ENCODE results near the gene RPTOR. TPM values are rescaled to one million over a fixed set of nuclear protein-coding genes. Genes with fewer than 3 reads are reported as not detected.

Gene RPTOR
- total and polyA plus RNA-seq, 2 donors (not counting 1 experiment from before 2014, with no cell fraction given): 6.7 to 22.8 TPM

DNA sequence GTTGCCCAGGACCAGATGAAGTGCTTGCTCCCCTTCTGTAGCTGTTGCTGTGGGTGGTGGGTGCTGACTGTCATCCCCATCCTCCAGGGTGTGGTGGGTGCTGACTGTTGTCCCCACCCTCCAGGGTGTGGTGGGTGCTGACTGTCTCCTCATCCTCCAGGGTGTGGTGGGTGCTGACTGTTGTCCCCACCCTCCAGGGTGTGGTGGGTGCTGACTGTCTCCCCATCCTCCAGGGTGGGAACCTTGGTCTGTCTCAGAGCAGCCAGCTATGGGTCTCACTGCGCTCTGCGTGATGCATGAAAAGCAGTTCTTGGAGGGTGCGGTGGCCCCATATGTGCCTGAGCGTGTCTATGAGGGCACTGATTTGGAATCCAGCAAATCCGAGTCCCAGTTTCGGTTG is 163.8 kb downstream of the RPTOR start:
- no peaks in the 10 kb centered on the region for H4K20me1 ChIP-seq (ENCODE audit: control insufficient read depth, extremely low read depth, insufficient read depth, low read length)
- H3K4me2 ChIP-seq (ENCODE audit: extremely low read depth, insufficient read depth, low read length): no peak overlapping the region
- H3K4me1 ChIP-seq (ENCODE audit: control insufficient read depth, extremely low read depth, insufficient read depth, low read length): peaks cover 12% of the 10 kb centered on the region
- H3K36me3 ChIP-seq (ENCODE audit: control insufficient read depth, insufficient read depth, low read length): no peaks in the 10 kb centered on the region
- H3K79me2 ChIP-seq (ENCODE audit: control insufficient read depth, insufficient read depth, low read length): no peaks in the 10 kb centered on the region
- no peak for DNase-seq (ENCODE audit: low read depth in 2 of 2)
- no peak overlapping the region for H3K27ac ChIP-seq (ENCODE audit: insufficient read depth, low read length)
- H3K9ac ChIP-seq (ENCODE audit: insufficient read depth, low read length): no peak overlapping the region
- no peak overlapping the region for H2AFZ ChIP-seq (ENCODE audit: low read length)
- no peak overlapping the region for H3K4me3 ChIP-seq (replicated peaks in 1 of 4; ENCODE audit: control extremely low read depth in 1 of 4, insufficient read depth in 1 of 4, low read depth in 3 of 4, low read length in 4 of 4)
- no peaks in the 10 kb centered on the region for H3K27me3 ChIP-seq (ENCODE audit: control insufficient read depth, insufficient read depth, low read length)
- H3K9me3 ChIP-seq (ENCODE audit: control insufficient read depth, insufficient read depth, low read depth, low read length): no peaks in the 10 kb centered on the region
- TF ChIP-seq, protein P1, sequence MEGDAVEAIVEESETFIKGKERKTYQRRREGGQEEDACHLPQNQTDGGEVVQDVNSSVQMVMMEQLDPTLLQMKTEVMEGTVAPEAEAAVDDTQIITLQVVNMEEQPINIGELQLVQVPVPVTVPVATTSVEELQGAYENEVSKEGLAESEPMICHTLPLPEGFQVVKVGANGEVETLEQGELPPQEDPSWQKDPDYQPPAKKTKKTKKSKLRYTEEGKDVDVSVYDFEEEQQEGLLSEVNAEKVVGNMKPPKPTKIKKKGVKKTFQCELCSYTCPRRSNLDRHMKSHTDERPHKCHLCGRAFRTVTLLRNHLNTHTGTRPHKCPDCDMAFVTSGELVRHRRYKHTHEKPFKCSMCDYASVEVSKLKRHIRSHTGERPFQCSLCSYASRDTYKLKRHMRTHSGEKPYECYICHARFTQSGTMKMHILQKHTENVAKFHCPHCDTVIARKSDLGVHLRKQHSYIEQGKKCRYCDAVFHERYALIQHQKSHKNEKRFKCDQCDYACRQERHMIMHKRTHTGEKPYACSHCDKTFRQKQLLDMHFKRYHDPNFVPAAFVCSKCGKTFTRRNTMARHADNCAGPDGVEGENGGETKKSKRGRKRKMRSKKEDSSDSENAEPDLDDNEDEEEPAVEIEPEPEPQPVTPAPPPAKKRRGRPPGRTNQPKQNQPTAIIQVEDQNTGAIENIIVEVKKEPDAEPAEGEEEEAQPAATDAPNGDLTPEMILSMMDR (conservative IDR thresholded peaks at IDR 0.05 in 1 of 2, IDR thresholded peaks at IDR 0.05 in 1 of 2; ENCODE audit: low read depth in 1 of 2, low read length in 2 of 2): no peak
- TF ChIP-seq EZH2 (IDR thresholded peaks at IDR 0.05; ENCODE audit: low read length, missing control alignments): no peak

DNA sequence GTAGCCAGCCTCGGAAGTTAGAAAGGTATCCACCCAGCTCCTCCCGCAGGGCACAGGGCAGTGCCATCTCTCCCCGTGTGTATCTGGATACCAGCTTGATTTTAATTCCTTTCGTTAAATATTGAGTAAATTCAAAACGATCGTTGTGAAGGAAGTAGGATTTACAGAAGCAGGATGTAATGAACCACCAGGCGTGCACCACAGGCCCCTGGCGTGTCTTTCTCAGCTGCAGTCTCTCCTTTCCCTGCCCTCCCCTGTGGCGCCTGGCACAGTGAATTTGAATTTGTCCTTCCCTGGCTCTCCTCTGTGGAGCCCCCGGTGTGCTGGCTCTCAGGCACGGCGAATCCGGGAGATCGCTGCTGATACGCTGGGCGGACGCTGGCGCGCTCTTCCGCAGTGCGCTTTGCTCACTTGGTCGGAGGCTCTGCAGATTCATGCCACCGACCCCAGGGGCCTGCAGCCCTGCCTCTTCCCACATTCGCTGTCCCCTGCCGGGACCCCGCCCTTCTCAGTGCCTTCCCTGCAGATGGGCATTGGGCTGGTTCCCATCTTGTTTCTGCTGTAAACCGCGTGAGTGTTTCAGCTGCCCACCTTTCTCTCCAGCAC is 164.6 kb downstream of the RPTOR start:
- peaks cover 11% of the 10 kb centered on the region for H3K4me1 ChIP-seq (ENCODE audit: control insufficient read depth, extremely low read depth, insufficient read depth, low read length)
- TF ChIP-seq EZH2 (IDR thresholded peaks at IDR 0.05; ENCODE audit: low read length, missing control alignments): no peak
- TF ChIP-seq, protein P1 (conservative IDR thresholded peaks at IDR 0.05 in 1 of 2, IDR thresholded peaks at IDR 0.05 in 1 of 2; ENCODE audit: low read depth in 1 of 2, low read length in 2 of 2): no peak
- no peaks in the 10 kb centered on the region for H3K9me3 ChIP-seq (ENCODE audit: control insufficient read depth, insufficient read depth, low read depth, low read length)
- H2AFZ ChIP-seq (ENCODE audit: low read length): no peak overlapping the region
- no peaks in the 10 kb centered on the region for H3K27me3 ChIP-seq (ENCODE audit: control insufficient read depth, insufficient read depth, low read length)
- H3K4me2 ChIP-seq (ENCODE audit: extremely low read depth, insufficient read depth, low read length): no peak overlapping the region
- H3K9ac ChIP-seq (ENCODE audit: insufficient read depth, low read length): no peak overlapping the region
- no peak overlapping the region for H3K27ac ChIP-seq (ENCODE audit: insufficient read depth, low read length)
- no peak for DNase-seq (ENCODE audit: low read depth in 2 of 2)
- no peak overlapping the region for H3K4me3 ChIP-seq (replicated peaks in 1 of 4; ENCODE audit: control extremely low read depth in 1 of 4, insufficient read depth in 1 of 4, low read depth in 3 of 4, low read length in 4 of 4)
- no peaks in the 10 kb centered on the region for H3K79me2 ChIP-seq (ENCODE audit: control insufficient read depth, insufficient read depth, low read length)
- H3K36me3 ChIP-seq (ENCODE audit: control insufficient read depth, insufficient read depth, low read length): no peaks in the 10 kb centered on the region
- H4K20me1 ChIP-seq (ENCODE audit: control insufficient read depth, extremely low read depth, insufficient read depth, low read length): no peaks in the 10 kb centered on the region

DNA sequence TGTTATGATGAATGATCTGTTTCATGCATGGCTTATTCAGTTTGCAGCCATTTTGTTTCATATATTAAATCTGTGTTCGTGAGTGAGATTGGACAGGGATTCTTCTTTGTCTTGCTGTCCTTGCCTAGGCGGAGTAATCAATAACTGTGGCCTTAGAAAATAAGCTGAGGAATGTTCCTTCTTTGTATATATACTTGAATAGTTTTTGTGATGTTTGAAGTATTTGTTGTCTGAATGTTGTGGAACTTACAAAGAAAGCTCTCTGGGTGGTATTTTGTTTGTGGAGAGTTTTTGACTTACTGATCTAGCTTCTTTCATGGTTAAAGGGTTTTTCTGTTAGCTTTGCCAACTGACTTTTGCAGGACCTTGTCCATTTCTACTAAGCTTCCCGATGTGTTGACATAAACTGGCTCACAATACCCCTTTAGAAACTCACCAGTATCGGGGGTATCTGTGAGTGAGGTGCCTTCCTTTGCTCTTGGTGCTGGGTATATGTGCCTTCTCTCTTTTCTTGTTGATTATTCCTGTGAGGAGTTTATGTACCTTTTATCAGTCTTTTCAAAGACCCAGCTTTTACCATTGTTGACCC is 166.2 kb downstream of the RPTOR start:
- H3K4me3 ChIP-seq (replicated peaks in 1 of 4; ENCODE audit: control extremely low read depth in 1 of 4, insufficient read depth in 1 of 4, low read depth in 3 of 4, low read length in 4 of 4): no peak overlapping the region
- no peaks in the 10 kb centered on the region for H3K9me3 ChIP-seq (ENCODE audit: control insufficient read depth, insufficient read depth, low read depth, low read length)
- DNase-seq (ENCODE audit: low read depth in 2 of 2): no peak
- TF ChIP-seq, protein P1 (conservative IDR thresholded peaks at IDR 0.05 in 1 of 2, IDR thresholded peaks at IDR 0.05 in 1 of 2; ENCODE audit: low read depth in 1 of 2, low read length in 2 of 2): no peak
- no peak for TF ChIP-seq EZH2 (IDR thresholded peaks at IDR 0.05; ENCODE audit: low read length, missing control alignments)
- H3K27ac ChIP-seq (ENCODE audit: insufficient read depth, low read length): no peak overlapping the region
- no peaks in the 10 kb centered on the region for H4K20me1 ChIP-seq (ENCODE audit: control insufficient read depth, extremely low read depth, insufficient read depth, low read length)
- no peak overlapping the region for H2AFZ ChIP-seq (ENCODE audit: low read length)
- H3K4me2 ChIP-seq (ENCODE audit: extremely low read depth, insufficient read depth, low read length): no peak overlapping the region
- H3K4me1 ChIP-seq (ENCODE audit: control insufficient read depth, extremely low read depth, insufficient read depth, low read length): peaks cover 3% of the 10 kb centered on the region
- no peaks in the 10 kb centered on the region for H3K36me3 ChIP-seq (ENCODE audit: control insufficient read depth, insufficient read depth, low read length)
- H3K9ac ChIP-seq (ENCODE audit: insufficient read depth, low read length): no peak overlapping the region
- H3K79me2 ChIP-seq (ENCODE audit: control insufficient read depth, insufficient read depth, low read length): no peaks in the 10 kb centered on the region
- no peaks in the 10 kb centered on the region for H3K27me3 ChIP-seq (ENCODE audit: control insufficient read depth, insufficient read depth, low read length)
